HG02885 (cell line): ENCODE measurements around the gene RBM28.
A peak's percentile ranks its signal among the peaks of the same experiment; 100 is the strongest.

ENCODE experiments used
- ATAC-seq: cut with Tn5 transposase; IDR thresholded peaks from one replicate; pipeline ENCODE4 v1.9.1; 2021; ENCODE audit warnings: mild to moderate bottlenecking; ENCODE audit not compliant: unreplicated experiment, poor library complexity

The RBM28 gene

GRCh38 chr7:128343554-128344430 lies at the start of gene RBM28:
RBM28 (minus strand) TSS chr7:128343908; CDS start chr7:128343793, 115 bp downstream.
- peak; percentile 94 for ATAC-seq

- no peak for ATAC-seq
These were observed 49.0 kb upstream of the RBM28 start for GRCh38 chr7:128392446-128393327.

GRCh38 chr7:128391805-128392204 lies 48.1 kb upstream of the RBM28 start:
- ATAC-seq = no peak

- no peak for ATAC-seq
These were observed 47.3 kb upstream of the RBM28 start for GRCh38 chr7:128390871-128391565.

GRCh38 chr7:128389618-128390329 lies 46.1 kb upstream of the RBM28 start:
- no peak for ATAC-seq

GRCh38 chr7:128389085-128389617 lies 45.4 kb upstream of the RBM28 start:
- ATAC-seq = no peak

- no peak for ATAC-seq
These were observed 44.4 kb upstream of the RBM28 start for GRCh38 chr7:128388145-128388485.

- peak; percentile 81 for ATAC-seq
These were observed 43.8 kb upstream of the RBM28 start for GRCh38 chr7:128387216-128388144.

- ATAC-seq = no peak
These were observed 42.5 kb upstream of the RBM28 start for GRCh38 chr7:128385988-128386925.

GRCh38 chr7:128384726-128385125 lies 41.0 kb upstream of the RBM28 start:
- no peak for ATAC-seq

- no peak for ATAC-seq
These were observed 40.1 kb upstream of the RBM28 start for GRCh38 chr7:128383776-128384175.

GRCh38 chr7:128381161-128381821 lies 37.6 kb upstream of the RBM28 start:
- ATAC-seq = no peak

- ATAC-seq = no peak
These were observed 36.9 kb upstream of the RBM28 start for GRCh38 chr7:128380483-128381106.

GRCh38 chr7:128379900-128380479 lies 36.3 kb upstream of the RBM28 start:
- ATAC-seq = no peak

- no peak for ATAC-seq
These were observed 34.9 kb upstream of the RBM28 start for GRCh38 chr7:128378637-128379036.

GRCh38 chr7:128376077-128376476 lies 32.4 kb upstream of the RBM28 start:
- no peak for ATAC-seq
